Activated CD8-positive, alpha-beta memory T cell treated with anti-CD3 and anti-CD28 coated beads for 48 hours (primary cell): Measurements from ENCODE around the gene LSR.
"Not testable (repeated sequence)": the region's sequence is repeated elsewhere in the genome, so short reads cannot be mapped to it uniquely, and the experiment has no call there.

Source experiments
- DNase-seq, 3 experiments: peaks; one replicate each; pipeline ENCODE4 v3.0.0-alpha.2; 2020; ENCODE audit warnings: low read depth in 2 of 3, low spot score in 2 of 3

LSR gene

GRCh38 chr19:35216833-35217648 lies 31.8 kb upstream of the LSR start:
- no peak for DNase-seq

DNA sequence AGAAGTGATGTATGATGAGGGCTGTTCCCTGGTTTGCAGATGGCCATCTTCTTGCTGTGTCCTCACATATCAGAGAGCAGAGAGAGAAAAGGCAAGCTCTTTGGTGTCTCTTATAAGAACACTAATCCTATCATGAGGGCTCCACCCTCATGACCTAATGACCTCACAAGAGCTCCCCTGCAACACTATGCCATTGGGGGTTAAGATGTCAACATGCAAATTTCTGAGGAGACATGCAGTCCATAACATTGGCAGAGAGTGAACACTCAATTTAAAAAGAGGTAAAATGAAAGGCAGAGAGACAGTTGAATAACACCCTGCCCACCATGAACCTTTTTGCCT lies 31.2 kb upstream of the LSR start:
- DNase-seq, result no peak

DNA sequence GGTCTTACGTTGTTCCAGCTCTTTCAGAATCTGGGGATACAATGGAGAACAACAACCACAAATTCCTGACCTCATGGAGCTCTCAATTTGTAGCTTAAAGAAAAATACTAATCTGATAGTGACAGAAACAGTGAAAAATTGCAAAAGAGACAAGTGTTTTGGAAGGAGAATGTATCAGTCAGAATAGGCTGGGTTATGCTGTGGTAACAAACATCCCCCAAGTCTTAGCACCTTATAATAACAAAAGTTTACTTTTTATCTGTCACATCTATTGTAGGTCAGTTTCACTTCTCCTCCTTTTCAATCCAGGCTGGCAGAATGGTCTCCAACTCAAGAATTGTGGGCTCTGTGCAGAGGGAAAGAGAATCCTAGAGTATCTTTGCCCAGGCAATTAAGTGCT lies 29.8 kb upstream of the LSR start:
- DNase-seq, result no peak

- no peak for DNase-seq
These were observed 28.4 kb upstream of the LSR start for GRCh38 chr19:35220315-35220921.

GRCh38 chr19:35220973-35221590 lies 27.7 kb upstream of the LSR start:
- DNase-seq, result not testable (repeated sequence)

GRCh38 chr19:35222373-35223015 lies 26.3 kb upstream of the LSR start:
- DNase-seq, result no peak

GRCh38 chr19:35223084-35223790 lies 25.6 kb upstream of the LSR start:
- no peak for DNase-seq

GRCh38 chr19:35223862-35224505 lies 24.8 kb upstream of the LSR start:
- no peak for DNase-seq

GRCh38 chr19:35224681-35225571 lies 23.9 kb upstream of the LSR start:
- DNase-seq, result no peak

GRCh38 chr19:35225951-35226350 lies 22.9 kb upstream of the LSR start:
- no peak for DNase-seq

- DNase-seq, result no peak
These were observed 22.1 kb upstream of the LSR start for GRCh38 chr19:35226748-35227147.

- DNase-seq, result no peak
These were observed 20.4 kb upstream of the LSR start, which contains the start of gene FAM187B for GRCh38 chr19:35228177-35228930. TSS of gene FAM187B (minus strand) at chr19:35228739. CDS start at chr19:35228680, 59 bp downstream.

DNA sequence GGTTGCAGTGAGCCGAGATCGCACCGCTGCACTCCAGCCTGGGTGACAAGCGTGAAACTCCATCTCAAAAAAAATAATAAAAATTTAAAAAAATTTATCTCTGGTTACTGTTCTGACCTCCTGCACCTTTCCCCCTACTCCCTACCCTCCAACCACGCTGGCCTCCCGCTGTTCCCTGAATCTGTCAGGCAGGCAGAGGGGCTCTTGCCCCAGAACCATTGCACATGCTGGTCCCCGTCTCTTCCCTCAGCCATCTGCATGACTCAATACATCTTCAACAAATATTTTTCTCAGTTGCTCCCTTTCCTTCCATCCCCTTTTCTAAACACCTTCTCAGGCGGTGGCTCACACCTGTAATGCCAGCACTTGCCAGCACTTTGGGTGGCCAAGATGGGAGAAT lies 19.2 kb upstream of the LSR start:
- DNase-seq, result no peak

- DNase-seq, result no peak
These were observed 16.7 kb upstream of the LSR start for GRCh38 chr19:35231956-35232645.

- DNase-seq, result no peak
These were observed 15.9 kb upstream of the LSR start for GRCh38 chr19:35232912-35233311.

- DNase-seq, result no peak
These were observed 12.0 kb upstream of the LSR start for GRCh38 chr19:35236638-35237400.

GRCh38 chr19:35239597-35239996 lies 9.2 kb upstream of the LSR start:
- DNase-seq, result not testable (repeated sequence)

- DNase-seq, result no peak
These were observed 8.5 kb upstream of the LSR start for GRCh38 chr19:35240327-35240726.
